Adrenal gland (tissue), 12 donors: Measurements from ENCODE around the gene GPR157. TPM values are rescaled to one million over a fixed set of nuclear protein-coding genes. Genes with fewer than 3 reads are reported as not detected.

ENCODE experiments used
- DNase-seq, 7 donors: peaks; one replicate each; pipeline ENCODE4 v3.0.0-alpha.2; 2019 to 2020
- H3K27ac ChIP-seq, 5 donors: fragments of 200-600 bp; sonication (generic) in 4 of 5; 1 replicate in 3 of 5; 2 replicates in 2 of 5; pipeline versions ENCODE4 v1.5.1 to v1.8.0; 2016 to 2020; ENCODE audit warnings: mild to moderate bottlenecking in 1 of 5
- H3K27me3 ChIP-seq: fragments of 200-600 bp; 2 replicates; pipeline ENCODE4 v1.8.0; 2021
- H3K36me3 ChIP-seq, 2 donors: fragments of 200-600 bp; replicated peaks in 1 of 2; 1 replicate in 1 of 2; 2 replicates in 1 of 2; pipeline versions ENCODE4 v1.5.1 to v1.8.0; 2018 to 2022
- H3K4me1 ChIP-seq, 2 donors: fragments of 200-600 bp; replicated peaks in 1 of 2; 1 replicate in 1 of 2; 2 replicates in 1 of 2; pipeline versions ENCODE4 v1.5.1 to v1.8.0; 2018 to 2021
- H3K4me3 ChIP-seq, 4 donors: fragments of 200-600 bp; sonication (generic) in 3 of 4; one replicate each; pipeline ENCODE4 v1.5.1; 2016 to 2018
- H3K9me3 ChIP-seq, 3 donors: fragments of 200-600 bp; sonication (generic) in 1 of 3; replicated peaks in 1 of 3; 1 replicate in 2 of 3; 2 replicates in 1 of 3; pipeline versions ENCODE4 v1.5.1 to v1.8.0; 2016 to 2021
- POLR2A ChIP-seq, 2 donors: fragments of 450-650 bp; IDR thresholded peaks; one replicate each; pipeline ENCODE4 v1.6.1; 2017; ENCODE audit warnings: antibody characterized with exemption in 2 of 2, mild to moderate bottlenecking in 2 of 2, moderate library complexity in 1 of 2
- WGBS, 4 donors: extraction: QIAGEN DNeasy Blood & Tissue Kit in 2 of 4; methylation state at CpG; one replicate each; pipeline versions ENCODE4 v1.1.5 to v1.1.7; 2013 to 2017; 5-methylcytosine and 5-hydroxymethylcytosine counted together
- intact Hi-C, 2 donors: fragments of 100-400 bp; cut with DNase I; formaldehyde crosslinking; loops; one replicate each; pipeline versions ENCODE4 v1.14.1 to v1.15.0; 2022 to 2023
- polyA plus RNA-seq, 3 donors: library from polyadenylated mRNA; stranded (reverse); fragments of 200-250 nt in 2 of 3; fragments of 350-450 nt in 1 of 3; fragmentation: Illumina TruSeq in 1 of 3; extraction: RNeasy Lipid Tissue Mini Kit (QIAGEN cat#74804) in 1 of 3; gene quantifications; one replicate each; pipeline ENCODE4 v1.2.3, GENCODE V29; 2013 to 2014
- total RNA-seq, 9 donors: library from RNA; depleted of rRNA in 4 of 9; stranded (reverse); fragments of >200 nt in 4 of 9; fragments of 120-200 nt in 1 of 9; fragmentation: NEBNext Ultra II Directional in 1 of 9; extraction: Animal tissue kit (Norgen Biotek cat#: 25700) in 1 of 9; gene quantifications; one replicate each; pipeline versions ENCODE4 v1.1.0 to v1.2.4, GENCODE V29; 2013 to 2023
- TF ChIP-seq, protein P1 (sequence below), 6 experiments: fragments of 450-650 bp in 4 of 6; fragments of 200-600 bp in 2 of 6; sonication (generic) in 1 of 6; IDR thresholded peaks; 1 replicate in 5 of 6; 2 replicates in 1 of 6; pipeline versions ENCODE4 v1.5.1 to v1.8.0; 2016 to 2021; ENCODE audit warnings: antibody characterized with exemption in 6 of 6, mild to moderate bottlenecking in 2 of 6, moderate library complexity in 1 of 6
- donor health status: healthy with polysubstance abuse.
- donor health status: Bipolar disorder and iron deficiency.
- donor health status: DM: yes; HTN: yes; CAD: no.
- donor health status: DM: no; HTN: no; CAD: no.
- donor health status: DM: no; HTN: no; CAD: no.
- donor health status: DM: yes; HTN: yes; CAD: no.

GPR157 gene
- total and polyA plus RNA-seq, 12 donors: 2.0 to 16.8 (median 7.5) TPM

DNA sequence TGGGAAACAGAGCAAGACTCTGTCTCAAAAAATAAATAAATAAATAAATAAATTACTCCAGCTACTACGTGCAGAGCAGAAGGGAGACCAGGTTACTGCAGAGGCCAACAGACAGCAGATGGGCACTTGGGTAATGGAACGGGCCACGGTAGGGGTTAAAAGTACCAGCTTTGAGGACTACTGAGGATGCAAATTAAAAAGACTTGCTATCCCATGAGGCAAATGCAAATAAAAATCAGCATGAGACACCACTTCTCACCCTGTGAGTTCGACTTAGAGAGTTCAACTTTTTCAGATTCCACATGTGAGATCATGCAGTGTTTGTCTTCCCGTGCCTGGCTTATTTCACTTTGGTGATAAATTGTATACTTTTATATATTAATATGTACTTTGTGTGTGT, 66.1 kb downstream of the GPR157 start:
- no peaks in the 10 kb centered on the region for H3K9me3 ChIP-seq
- H3K4me3 ChIP-seq: no peak overlapping the region
- TF ChIP-seq POLR2A (IDR thresholded peaks at IDR 0.05): no peak
- TF ChIP-seq, protein P1, sequence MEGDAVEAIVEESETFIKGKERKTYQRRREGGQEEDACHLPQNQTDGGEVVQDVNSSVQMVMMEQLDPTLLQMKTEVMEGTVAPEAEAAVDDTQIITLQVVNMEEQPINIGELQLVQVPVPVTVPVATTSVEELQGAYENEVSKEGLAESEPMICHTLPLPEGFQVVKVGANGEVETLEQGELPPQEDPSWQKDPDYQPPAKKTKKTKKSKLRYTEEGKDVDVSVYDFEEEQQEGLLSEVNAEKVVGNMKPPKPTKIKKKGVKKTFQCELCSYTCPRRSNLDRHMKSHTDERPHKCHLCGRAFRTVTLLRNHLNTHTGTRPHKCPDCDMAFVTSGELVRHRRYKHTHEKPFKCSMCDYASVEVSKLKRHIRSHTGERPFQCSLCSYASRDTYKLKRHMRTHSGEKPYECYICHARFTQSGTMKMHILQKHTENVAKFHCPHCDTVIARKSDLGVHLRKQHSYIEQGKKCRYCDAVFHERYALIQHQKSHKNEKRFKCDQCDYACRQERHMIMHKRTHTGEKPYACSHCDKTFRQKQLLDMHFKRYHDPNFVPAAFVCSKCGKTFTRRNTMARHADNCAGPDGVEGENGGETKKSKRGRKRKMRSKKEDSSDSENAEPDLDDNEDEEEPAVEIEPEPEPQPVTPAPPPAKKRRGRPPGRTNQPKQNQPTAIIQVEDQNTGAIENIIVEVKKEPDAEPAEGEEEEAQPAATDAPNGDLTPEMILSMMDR (IDR thresholded peaks at IDR 0.05): no peak
- intact Hi-C loops: no loop called here
- H3K36me3 ChIP-seq: no peaks in the 10 kb centered on the region
- WGBS, 4 donors: 80 to 86% (median 85%) methylated on average over 5 of the region's 5 CpGs
- no peaks in the 10 kb centered on the region for H3K27me3 ChIP-seq
- H3K27ac ChIP-seq: no peak overlapping the region
- H3K4me1 ChIP-seq: peaks cover 10 to 30% of the 10 kb centered on the region in 2 donors
- no peak for DNase-seq

GRCh38 chr1:9062021-9062471, 66.9 kb downstream of the GPR157 start:
- no peaks in the 10 kb centered on the region for H3K9me3 ChIP-seq
- no peak for DNase-seq
- WGBS, 4 donors: 63 to 87% (median 74%) methylated on average over 7 of the region's 7 CpGs
- H3K27me3 ChIP-seq: no peaks in the 10 kb centered on the region
- H3K4me3 ChIP-seq: no peak overlapping the region
- intact Hi-C loops: no loop called here
- no peak for TF ChIP-seq POLR2A (IDR thresholded peaks at IDR 0.05)
- TF ChIP-seq, protein P1 (IDR thresholded peaks at IDR 0.05): no peak
- no peak overlapping the region for H3K27ac ChIP-seq
- H3K36me3 ChIP-seq: no peaks in the 10 kb centered on the region
- peaks cover 10 to 29% of the 10 kb centered on the region in 2 donors for H3K4me1 ChIP-seq

DNA sequence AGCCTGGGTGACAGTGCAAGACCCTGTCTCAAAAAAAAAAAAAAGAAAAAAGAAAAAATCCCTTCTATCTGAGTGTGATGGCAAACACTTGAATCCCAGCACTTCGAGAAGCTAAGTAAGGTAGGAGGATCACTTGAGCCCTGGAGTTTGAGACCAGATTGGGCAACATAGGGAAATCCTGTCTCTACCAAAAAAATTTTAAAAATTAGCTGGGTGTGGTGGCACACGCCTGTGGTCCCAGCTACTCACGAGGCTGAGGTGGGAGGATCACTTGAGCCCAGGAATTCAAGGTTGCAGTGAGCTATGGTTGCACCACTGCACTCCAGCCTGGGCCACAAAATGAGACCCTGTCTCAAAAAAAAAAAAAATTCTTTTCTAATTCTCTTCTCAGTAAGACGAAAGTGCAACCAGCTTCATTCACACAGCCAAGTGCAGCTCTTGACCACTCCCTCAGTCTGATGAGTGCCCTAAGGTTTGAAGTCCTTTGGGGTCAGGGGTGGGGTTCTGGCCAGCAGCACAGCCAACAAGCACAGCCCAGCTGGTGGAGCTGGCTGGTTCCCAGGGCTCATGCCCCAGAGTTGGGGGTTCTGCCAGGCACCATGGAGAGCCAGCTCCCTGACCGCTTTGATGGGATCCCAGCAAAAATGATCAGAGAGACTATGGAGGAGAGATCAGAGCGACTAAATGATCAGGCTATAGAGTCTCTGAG, 67.5 kb downstream of the GPR157 start:
- H3K27me3 ChIP-seq: no peaks in the 10 kb centered on the region
- TF ChIP-seq POLR2A (IDR thresholded peaks at IDR 0.05): no peak
- TF ChIP-seq, protein P1 (IDR thresholded peaks at IDR 0.05): no peak
- peak in 1 of 7 donors; percentile 10 for DNase-seq
- no peak overlapping the region for H3K4me3 ChIP-seq
- H3K4me1 ChIP-seq: peaks cover 10 to 23% of the 10 kb centered on the region in 2 donors
- no peaks in the 10 kb centered on the region for H3K36me3 ChIP-seq
- intact Hi-C loops: no loop called here
- no peak overlapping the region for H3K27ac ChIP-seq
- WGBS, 4 donors: 68 to 84% (median 77%) methylated on average over 5 to 6 of the region's 6 CpGs
- no peaks in the 10 kb centered on the region for H3K9me3 ChIP-seq

DNA sequence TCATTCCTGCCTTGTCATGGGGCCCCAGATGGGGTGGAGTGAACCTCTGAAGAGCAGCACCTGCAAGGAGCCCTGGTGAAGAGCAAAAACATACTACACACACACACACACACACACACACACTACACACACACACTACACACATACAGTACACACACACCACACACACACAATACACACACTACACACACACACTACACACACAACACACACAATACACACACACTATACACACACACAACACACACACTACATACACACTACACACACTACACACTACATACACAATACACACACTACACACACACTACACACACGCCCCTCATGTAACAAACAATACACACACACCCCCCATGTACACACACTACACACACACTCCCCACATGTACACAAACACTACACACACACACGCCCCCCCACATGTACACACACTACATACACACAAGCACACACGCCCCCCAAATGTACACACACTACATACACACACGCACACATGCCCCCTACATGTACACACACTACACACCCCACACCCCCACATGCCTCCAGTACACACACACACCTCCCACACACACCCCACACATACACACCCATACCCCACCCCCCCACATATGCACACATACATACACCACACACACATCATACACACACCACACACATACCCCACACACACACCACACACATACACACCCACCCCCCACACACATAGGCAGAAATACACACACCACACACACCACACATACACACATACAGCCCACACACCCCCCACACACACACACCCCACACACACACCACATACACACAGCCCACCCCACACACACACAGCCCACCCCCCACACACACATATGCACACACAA, 68.8 kb downstream of the GPR157 start:
- Histone ChIP-seq H3K27ac (no peak overlapping the region), H3K36me3 (no peaks in the 10 kb centered on the region), H3K4me3 (no peak overlapping the region), H3K9me3 (no peaks in the 10 kb centered on the region), H3K4me1 (peaks cover 5 to 11% of the 10 kb centered on the region in 2 donors), H3K27me3 (no peaks in the 10 kb centered on the region)
- peak in 1 of 7 donors; percentile 7 for DNase-seq
- TF ChIP-seq POLR2A (IDR thresholded peaks at IDR 0.05): no peak
- TF ChIP-seq, protein P1 (IDR thresholded peaks at IDR 0.05): no peak
- WGBS, 4 donors: 52 to 77% (median 74%) methylated on average over 4 of the region's 4 CpGs
- intact Hi-C loops: no loop called here
